H1 (cell line): ENCODE data around the gene RAPGEF5. TPM values are rescaled to one million over a fixed set of nuclear protein-coding genes. Genes with fewer than 3 reads are reported as not detected.
A peak's percentile ranks its signal among the peaks of the same experiment; 100 is the strongest.

Source experiments
- CTCF ChIA-PET: fragments of 300-600 bp; sonication (Branson Sonifier 250); formaldehyde crosslinking; loops from one replicate; lab custom pipeline; 2021; ENCODE audit not compliant: partially characterized antibody; lab: Charles Lee
- POLR2A ChIA-PET: fragments of 300-600 bp; sonication (Branson Sonifier 250); formaldehyde crosslinking; loops from one replicate; lab custom pipeline; 2021; ENCODE audit warnings: inconsistent platforms; ENCODE audit not compliant: partially characterized antibody; lab: Charles Lee
- DNase-seq, 2 experiments: peaks; one replicate each; pipeline versions ENCODE4 v3.0.0 to v3.0.0-alpha.2; 2010 to 2022; ENCODE audit warnings: low spot score in 2 of 2, low read depth in 1 of 2, mixed read lengths in 1 of 2
- FAIRE-seq: peaks from 2 replicates; lab custom pipeline; 2011; peaks lifted over from hg19 to GRCh38; lab: Jason Lieb, UNC
- H2AFZ ChIP-seq: 2 replicates; pipeline ENCODE4 v1.8.1; 2012; ENCODE audit warnings: low read length, inconsistent platforms
- H2AK5ac ChIP-seq: 2 replicates; pipeline ENCODE4 v1.6.1; 2013; ENCODE audit warnings: low read depth, low read length
- H2BK120ac ChIP-seq: replicated peaks from 2 replicates; pipeline ENCODE3; 2013; ENCODE audit warnings: low read depth, low read length, inconsistent platforms
- H2BK12ac ChIP-seq: 2 replicates; pipeline ENCODE4 v1.6.1; 2013; ENCODE audit warnings: low read depth, low read length
- H2BK15ac ChIP-seq: 2 replicates; pipeline ENCODE4 v1.6.1; 2013; ENCODE audit warnings: low read length
- H2BK20ac ChIP-seq: 2 replicates; pipeline ENCODE4 v1.6.1; 2013; ENCODE audit warnings: low read length
- H2BK5ac ChIP-seq: 2 replicates; pipeline ENCODE4 v1.6.1; 2013; ENCODE audit warnings: low read depth, low read length
- H3K14ac ChIP-seq: 2 replicates; pipeline ENCODE4 v1.6.1; 2013; ENCODE audit warnings: inconsistent platforms; ENCODE audit not compliant: insufficient read length
- H3K18ac ChIP-seq: 2 replicates; pipeline ENCODE4 v1.6.1; 2013; ENCODE audit warnings: low read length; ENCODE audit errors: extremely low read depth
- H3K23ac ChIP-seq: 2 replicates; pipeline ENCODE4 v1.6.1; 2013; ENCODE audit warnings: inconsistent platforms; ENCODE audit not compliant: insufficient read length
- H3K23me2 ChIP-seq: 2 replicates; pipeline ENCODE4 v1.6.1; 2013; ENCODE audit warnings: low read depth, low read length
- H3K27ac ChIP-seq: 2 replicates; pipeline ENCODE4 v1.6.1; 2011; ENCODE audit warnings: low read depth, low read length, inconsistent platforms
- H3K27me3 ChIP-seq, 4 experiments: replicated peaks in 1 of 4; 1 replicate in 1 of 4; 2 replicates in 3 of 4; pipeline versions ENCODE4 v1.6.1 to v1.8.1; 2011 to 2013; ENCODE audit warnings: low read length in 3 of 4, mild to moderate bottlenecking in 3 of 4, inconsistent platforms in 2 of 4, mixed read lengths in 2 of 4, moderate library complexity in 1 of 4; ENCODE audit not compliant: control insufficient read depth in 3 of 4, insufficient read depth in 3 of 4; ENCODE audit errors: extremely low read depth in 1 of 4
- H3K36me3 ChIP-seq, 4 experiments: 2 replicates each; pipeline versions ENCODE4 v1.6.1 to v1.8.1; 2011 to 2013; ENCODE audit warnings: mild to moderate bottlenecking in 4 of 4, low read length in 3 of 4, moderate library complexity in 2 of 4, control low read depth in 1 of 4, inconsistent platforms in 1 of 4; ENCODE audit not compliant: insufficient read depth in 4 of 4, control insufficient read depth in 2 of 4
- H3K4ac ChIP-seq: replicated peaks from 2 replicates; pipeline ENCODE3; 2013; ENCODE audit warnings: low read length, low read depth, mixed read lengths, inconsistent platforms; ENCODE audit not compliant: insufficient read length
- H3K4me1 ChIP-seq, 4 experiments: replicated peaks in 1 of 4; 1 replicate in 1 of 4; 2 replicates in 3 of 4; pipeline versions ENCODE4 v1.6.1 to v1.8.1; 2011 to 2013; ENCODE audit warnings: low read length in 3 of 4, inconsistent platforms in 2 of 4, mixed read lengths in 1 of 4; ENCODE audit not compliant: insufficient read depth in 4 of 4, control insufficient read depth in 3 of 4
- H3K4me2 ChIP-seq, 2 experiments: 2 replicates each; pipeline versions ENCODE4 v1.6.1 to v1.8.1; 2011 to 2013; ENCODE audit warnings: low read depth in 2 of 2, low read length in 2 of 2, control low read depth in 1 of 2, inconsistent platforms in 1 of 2, mild to moderate bottlenecking in 1 of 2; ENCODE audit not compliant: insufficient read depth in 1 of 2
- H3K4me3 ChIP-seq, 4 experiments: fragments of 200-600, 300-600 bp in 1 of 4; sonication (generic), shearing (Covaris generic), sonication (Bioruptor Twin) in 1 of 4; 2 replicates each; pipeline versions ENCODE4 v1.5.1 to v1.8.1; 2011 to 2016; ENCODE audit warnings: low read length in 4 of 4, low read depth in 3 of 4, control low read depth in 2 of 4, inconsistent platforms in 2 of 4, mild to moderate bottlenecking in 2 of 4, mixed read lengths in 1 of 4, moderate library complexity in 1 of 4; ENCODE audit not compliant: insufficient read depth in 2 of 4; ENCODE audit errors: extremely low read depth in 1 of 4
- H3K56ac ChIP-seq: replicated peaks from 2 replicates; pipeline ENCODE3; 2013; ENCODE audit warnings: low read depth, mild to moderate bottlenecking, mixed read lengths, low read length, inconsistent platforms; ENCODE audit not compliant: insufficient read length
- H3K79me1 ChIP-seq: 2 replicates; pipeline ENCODE4 v1.6.1; 2013; ENCODE audit warnings: low read depth, low read length, control low read depth
- H3K79me2 ChIP-seq, 2 experiments: 2 replicates each; pipeline versions ENCODE4 v1.6.1 to v1.8.1; 2012 to 2013; ENCODE audit warnings: low read length in 2 of 2, mild to moderate bottlenecking in 2 of 2, inconsistent platforms in 1 of 2; ENCODE audit not compliant: insufficient read depth in 2 of 2, control insufficient read depth in 1 of 2
- H3K9ac ChIP-seq, 4 experiments: replicated peaks in 1 of 4; 1 replicate in 1 of 4; 2 replicates in 3 of 4; pipeline versions ENCODE4 v1.6.1 to v1.8.1; 2011 to 2013; ENCODE audit warnings: low read depth in 3 of 4, low read length in 3 of 4, control low read depth in 2 of 4, mild to moderate bottlenecking in 2 of 4, moderate library complexity in 2 of 4, inconsistent platforms in 1 of 4; ENCODE audit errors: extremely low read depth in 1 of 4
- H3K9me3 ChIP-seq, 2 experiments: 2 replicates each; pipeline versions ENCODE4 v1.6.1 to v1.8.1; 2012 to 2013; ENCODE audit warnings: mild to moderate bottlenecking in 2 of 2, moderate library complexity in 2 of 2, control low read depth in 1 of 2, inconsistent platforms in 1 of 2, low read depth in 1 of 2, low read length in 1 of 2, mixed read lengths in 1 of 2; ENCODE audit not compliant: insufficient read depth in 2 of 2
- H4K20me1 ChIP-seq, 2 experiments: replicated peaks in 1 of 2; 2 replicates each; pipeline versions ENCODE3 to v1.8.1; 2011 to 2013; ENCODE audit warnings: inconsistent platforms in 2 of 2, low read length in 2 of 2, mild to moderate bottlenecking in 1 of 2; ENCODE audit not compliant: insufficient read depth in 2 of 2, control insufficient read depth in 1 of 2
- H4K5ac ChIP-seq: 2 replicates; pipeline ENCODE4 v1.6.1; 2013; ENCODE audit warnings: low read length, low read depth, mixed read lengths, inconsistent platforms; ENCODE audit not compliant: insufficient read length
- H4K8ac ChIP-seq: 2 replicates; pipeline ENCODE4 v1.8.0; 2013; ENCODE audit warnings: mild to moderate bottlenecking, moderate library complexity, low read length, inconsistent platforms; ENCODE audit not compliant: insufficient read depth; ENCODE audit errors: extremely low read depth
- H4K91ac ChIP-seq: replicated peaks from 2 replicates; pipeline ENCODE3; 2013; ENCODE audit warnings: low read length, mixed read lengths, inconsistent platforms; ENCODE audit not compliant: insufficient read length
- ATF3 ChIP-seq: IDR thresholded peaks from 2 replicates; pipeline ENCODE4 v1.6.1; 2011; ENCODE audit warnings: low read depth, mild to moderate bottlenecking, low read length; ENCODE audit not compliant: insufficient read depth
- CBX8 ChIP-seq: fragments of 300-800, 300-1000 bp; sonication (generic); IDR thresholded peaks from 2 replicates; pipeline ENCODE4 v1.7.1; 2016; ENCODE audit warnings: low read depth, low read length, borderline replicate concordance
- KDM4A ChIP-seq: IDR thresholded peaks from one replicate; pipeline ENCODE4 v1.7.1; 2012; ENCODE audit warnings: low read depth, mild to moderate bottlenecking, moderate library complexity, low read length, inconsistent platforms; ENCODE audit not compliant: severe bottlenecking
- POLR2AphosphoS5 ChIP-seq: IDR thresholded peaks from 2 replicates; pipeline ENCODE4 v1.6.1; 2011; ENCODE audit warnings: low read depth, low read length
- SAP30 ChIP-seq: fragments of 300-600 bp; sonication (generic); IDR thresholded peaks from 2 replicates; pipeline ENCODE4 v1.7.1; 2012; ENCODE audit warnings: low read length, moderate library complexity, mild to moderate bottlenecking, inconsistent platforms; ENCODE audit not compliant: insufficient read depth, insufficient replicate concordance
- ZNF274 ChIP-seq: IDR thresholded peaks from 2 replicates; pipeline ENCODE4 v1.7.0; 2012; ENCODE audit warnings: low read length, borderline replicate concordance; ENCODE audit errors: extremely low read depth
- WGBS, 2 experiments: shearing (Covaris generic) in 1 of 2; methylation state at CpG; one replicate each; pipeline versions ENCODE4 v1.1.6 to v1.1.7; 2013 to 2015; ENCODE audit warnings: low lambda C conversion rate in 2 of 2, mixed read lengths in 2 of 2, inconsistent platforms in 1 of 2, low coverage in 1 of 2, missing lambda C conversion rate in 1 of 2; ENCODE audit not compliant: insufficient replicate concordance in 2 of 2, insufficient coverage in 1 of 2, insufficient read length in 1 of 2; ENCODE audit errors: extremely low coverage in 1 of 2, missing lambda C conversion rate in 1 of 2; 5-methylcytosine and 5-hydroxymethylcytosine counted together
- polyA plus RNA-seq, 7 experiments: library from polyadenylated mRNA; depleted of rRNA in 3 of 7; stranded (reverse) in 5 of 7; unstranded in 2 of 7; fragments of >200 nt in 5 of 7; fragments of 200-250 nt in 2 of 7; gene quantifications; 1 replicate in 5 of 7; 2 replicates in 1 of 7; 4 replicates in 1 of 7; pipeline versions ENCODE4 v1.2.1 to v1.2.3, GENCODE V29; 2011 to 2013; ENCODE audit warnings: missing spikeins in 2 of 7, mixed read lengths in 2 of 7
- total RNA-seq: library from RNA; stranded (reverse); fragmentation: NEBNext Ultra II Directional; extraction: Animal tissue kit (Norgen Biotek cat#: 25700); gene quantifications from 2 replicates; pipeline ENCODE4 v1.2.1, GENCODE V29; 2021

Gene RAPGEF5
- total and polyA plus RNA-seq, 2 of the 8 experiments (the other 6 are each of a cell fraction or from before 2014, with no cell fraction given) = 4.4 to 22.9 TPM

GRCh38 chr7:22178735-22179134, 178.2 kb downstream of the RAPGEF5 start:
- H3K79me2 ChIP-seq = no peaks in the 10 kb centered on the region
- no peak overlapping the region for H3K23ac ChIP-seq
- no peak overlapping the region for H3K56ac ChIP-seq
- no peaks in the 10 kb centered on the region; the same call in 1 of the 2 replicates for H3K79me1 ChIP-seq
- H3K9me3 ChIP-seq = 0 out of 4 replicates have a peak, but pooled peaks cover 0 to 5% of the 10 kb centered on the region in 2 experiments
- H3K27ac ChIP-seq = no peak overlapping the region
- H3K18ac ChIP-seq = no peak overlapping the region
- no peak overlapping the region for H2AFZ ChIP-seq
- H3K4me3 ChIP-seq = no peak overlapping the region
- H4K8ac ChIP-seq = no peak overlapping the region
- H3K4me1 ChIP-seq = peaks cover 0 to 5% (median 0%) of the 10 kb centered on the region in 4 experiments; a peak in 2 of 7 replicates
- H3K27me3 ChIP-seq = no peaks in the 10 kb centered on the region
- H3K4me2 ChIP-seq = no peak overlapping the region
- H3K23me2 ChIP-seq = no peaks in the 10 kb centered on the region
- H2BK12ac ChIP-seq = no peak overlapping the region
- H3K14ac ChIP-seq = no peak overlapping the region
- no peak overlapping the region for H3K9ac ChIP-seq
- WGBS, 2 experiments = 50% methylated on average over 1 of the region's 1 CpG; no CpG with 5 or more reads in 1 of the 2 experiments
- H2BK5ac ChIP-seq = no peak overlapping the region
- H2BK15ac ChIP-seq = no peak overlapping the region
- H4K91ac ChIP-seq = no peak overlapping the region
- DNase-seq = no peak
- peak; percentile 13 for FAIRE-seq
- H4K20me1 ChIP-seq = no peaks in the 10 kb centered on the region
- no peak overlapping the region for H4K5ac ChIP-seq
- TF ChIP-seq SAP30 (no peak), ZNF274 (no peak), ATF3 (no peak), KDM4A (no peak), CBX8 (no peak), POLR2AphosphoS5 (no peak)
- no peak overlapping the region for H2BK120ac ChIP-seq
- CTCF ChIA-PET = interaction anchor here (1.3 to 1.5 kb wide), 3 partner anchors 9 to 69 kb away, joined by 3 to 5 read pairs (median 3); no protein-coding TSS in a partner anchor
- H3K4ac ChIP-seq = no peak overlapping the region
- peaks cover 0 to 16% (median 0%) of the 10 kb centered on the region in 4 experiments; a peak in 2 of 8 replicates for H3K36me3 ChIP-seq
- H2BK20ac ChIP-seq = no peak overlapping the region
- POLR2A ChIA-PET = interaction anchor here (0.6 kb wide), 1 partner anchor 255 kb away, joined by 3 read pairs; no protein-coding TSS in a partner anchor
- no peak overlapping the region for H2AK5ac ChIP-seq
